PC-9 (cell line): ENCODE measurements around the gene C9orf153. TPM values are rescaled to one million over a fixed set of nuclear protein-coding genes. Genes with fewer than 3 reads are reported as not detected.

Experiments used
- BruUV-seq: library from RNA; stranded (reverse); fragments of 400-500 nt; replicated peaks from 2 replicates; lab custom pipeline; 2021; lab: Mats Ljungman, UMichigan
- CTCF ChIA-PET: fragments of 300-600 bp; sonication (Branson Sonifier 250); formaldehyde crosslinking; loops from one replicate; lab custom pipeline; 2022; ENCODE audit warnings: antibody characterized with exemption; lab: Charles Lee
- POLR2A ChIA-PET: fragments of 300-600 bp; sonication (Branson Sonifier 250); formaldehyde crosslinking; loops from one replicate; lab custom pipeline; 2022; ENCODE audit warnings: antibody characterized with exemption; ENCODE audit not compliant: unreplicated experiment; lab: Charles Lee
- DNase-seq, 2 experiments: peaks; one replicate each; pipeline versions ENCODE4 v3.0.0 to v3.0.0-alpha.2; 2015 to 2022; ENCODE audit warnings: mixed read lengths in 1 of 2
- H2AFZ ChIP-seq: fragments of 200-600 bp; sonication (generic); 2 replicates; pipeline ENCODE4 v1.8.1; 2017; ENCODE audit warnings: antibody characterized with exemption
- H3F3A ChIP-seq: fragments of 200-600 bp; sonication (generic); 2 replicates; pipeline ENCODE4 v1.8.1; 2017; ENCODE audit warnings: antibody characterized with exemption, mild to moderate bottlenecking, low read depth; ENCODE audit not compliant: insufficient read depth
- H3K27ac ChIP-seq: fragments of 200-600 bp; sonication (generic); 2 replicates; pipeline ENCODE4 v1.6.1; 2016; ENCODE audit warnings: mixed run types
- H3K27me3 ChIP-seq: fragments of 200-600 bp; sonication (generic); 2 replicates; pipeline ENCODE4 v1.6.1; 2016; ENCODE audit warnings: low read depth, mixed run types; ENCODE audit not compliant: insufficient read depth
- H3K36me3 ChIP-seq: fragments of 200-600 bp; sonication (generic); 2 replicates; pipeline ENCODE4 v1.6.1; 2016; ENCODE audit warnings: low read depth, mixed run types
- H3K4me1 ChIP-seq: fragments of 200-600 bp; sonication (generic); replicated peaks from 2 replicates; pipeline ENCODE4 v1.6.1; 2016; ENCODE audit warnings: mixed run types; ENCODE audit not compliant: insufficient read depth
- H3K4me2 ChIP-seq: fragments of 200-600 bp; sonication (generic); 2 replicates; pipeline ENCODE4 v1.6.1; 2017; ENCODE audit warnings: mixed run types
- H3K4me3 ChIP-seq: fragments of 200-600 bp; sonication (generic); 2 replicates; pipeline ENCODE4 v1.6.1; 2016; ENCODE audit warnings: mixed run types
- H3K79me2 ChIP-seq: fragments of 200-600 bp; sonication (generic); 2 replicates; pipeline ENCODE4 v1.6.1; 2017; ENCODE audit warnings: low read depth, mixed run types
- H3K9me2 ChIP-seq: fragments of 200-600 bp; sonication (generic); 2 replicates; pipeline ENCODE4 v1.8.1; 2017; ENCODE audit warnings: mild to moderate bottlenecking; ENCODE audit not compliant: insufficient read depth
- H3K9me3 ChIP-seq: fragments of 200-600 bp; sonication (generic); 2 replicates; pipeline ENCODE4 v1.8.1; 2016; ENCODE audit warnings: low read depth; ENCODE audit not compliant: insufficient read depth
- H4K20me1 ChIP-seq: fragments of 200-600 bp; sonication (generic); 2 replicates; pipeline ENCODE4 v1.8.1; 2017; ENCODE audit not compliant: insufficient read depth
- EZH2 ChIP-seq: fragments of 200-600 bp; sonication (generic); IDR thresholded peaks from 2 replicates; pipeline ENCODE4 v1.8.0; 2017; ENCODE audit warnings: antibody characterized with exemption, low read depth
- intact Hi-C: fragments of 100-400 bp; cut with micrococcal nuclease; formaldehyde crosslinking; loops from one replicate; pipeline ENCODE4 v1.10.0; 2022; ENCODE audit not compliant: unreplicated experiment
- total RNA-seq: library from RNA; stranded (reverse); gene quantifications from 2 replicates; pipeline ENCODE4 v1.2.3, GENCODE V29; 2021
- TF ChIP-seq, protein P1 (sequence below): fragments of 200-600 bp; sonication (generic); conservative IDR thresholded peaks from 2 replicates; pipeline ENCODE4 v1.6.1; 2017; ENCODE audit warnings: mixed run types, antibody characterized with exemption, mild to moderate bottlenecking, moderate library complexity

The C9orf153 gene
- total RNA-seq, 1 experiment from 2014 or later = 0.52 TPM

DNA sequence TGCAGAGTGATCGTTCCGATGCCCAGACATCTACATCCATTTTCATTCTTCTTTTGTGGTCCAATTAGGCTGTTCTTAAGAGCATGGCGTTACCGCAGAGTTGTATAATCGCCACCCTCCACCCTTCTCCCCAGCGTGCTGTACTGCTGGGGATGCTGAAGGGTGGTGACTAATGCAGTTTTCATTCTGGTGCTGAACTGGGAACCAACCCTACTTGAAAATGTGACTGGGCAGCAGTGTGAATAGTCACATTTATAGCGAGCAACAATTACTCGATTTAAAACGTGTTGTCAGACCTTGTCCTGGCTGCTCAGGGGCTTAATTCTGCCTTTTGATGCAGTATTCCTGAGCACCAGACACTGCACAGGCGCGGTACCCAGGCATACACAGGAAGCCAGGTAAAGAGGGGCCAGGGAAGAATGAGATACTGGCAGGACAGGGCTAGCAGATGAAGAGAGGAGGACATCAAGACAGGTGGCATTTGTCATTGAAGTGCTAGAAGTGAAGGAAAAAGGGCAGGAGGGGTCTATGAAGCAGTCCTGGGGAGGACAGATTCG is 23.6 kb upstream of the C9orf153 start:
- Histone ChIP-seq H3K9me2 (no peaks in the 10 kb centered on the region), H3K9me3 (no peaks in the 10 kb centered on the region), H3K27me3 (no peaks in the 10 kb centered on the region), H3K36me3 (0 out of 2 replicates have a peak, but pooled peaks cover 7% of the 10 kb centered on the region), H4K20me1 (peaks cover 19% of the 10 kb centered on the region), H3K27ac (peak overlapping the region; percentile 85), H2AFZ (peak overlapping the region; percentile 87), H3K4me3 (peak overlapping the region; percentile 98), H3K4me1 (peaks cover 18% of the 10 kb centered on the region), H3F3A (peaks cover 31% of the 10 kb centered on the region), H3K4me2 (peak overlapping the region; percentile 96), H3K79me2 (peaks cover 38% of the 10 kb centered on the region)
- intact Hi-C loops = loop anchor here (1.0 to 2.0 kb wide), 2 partner anchors 71 to 342 kb away; partner anchors contain the start of genes NAA35 and TUT7
- CTCF ChIA-PET = interaction anchor here (0.6 kb wide), 2 partner anchors 49 to 207 kb away, joined by 3 to 14 read pairs; no protein-coding TSS in a partner anchor
- TF ChIP-seq EZH2 = no peak
- TF ChIP-seq, protein P1, sequence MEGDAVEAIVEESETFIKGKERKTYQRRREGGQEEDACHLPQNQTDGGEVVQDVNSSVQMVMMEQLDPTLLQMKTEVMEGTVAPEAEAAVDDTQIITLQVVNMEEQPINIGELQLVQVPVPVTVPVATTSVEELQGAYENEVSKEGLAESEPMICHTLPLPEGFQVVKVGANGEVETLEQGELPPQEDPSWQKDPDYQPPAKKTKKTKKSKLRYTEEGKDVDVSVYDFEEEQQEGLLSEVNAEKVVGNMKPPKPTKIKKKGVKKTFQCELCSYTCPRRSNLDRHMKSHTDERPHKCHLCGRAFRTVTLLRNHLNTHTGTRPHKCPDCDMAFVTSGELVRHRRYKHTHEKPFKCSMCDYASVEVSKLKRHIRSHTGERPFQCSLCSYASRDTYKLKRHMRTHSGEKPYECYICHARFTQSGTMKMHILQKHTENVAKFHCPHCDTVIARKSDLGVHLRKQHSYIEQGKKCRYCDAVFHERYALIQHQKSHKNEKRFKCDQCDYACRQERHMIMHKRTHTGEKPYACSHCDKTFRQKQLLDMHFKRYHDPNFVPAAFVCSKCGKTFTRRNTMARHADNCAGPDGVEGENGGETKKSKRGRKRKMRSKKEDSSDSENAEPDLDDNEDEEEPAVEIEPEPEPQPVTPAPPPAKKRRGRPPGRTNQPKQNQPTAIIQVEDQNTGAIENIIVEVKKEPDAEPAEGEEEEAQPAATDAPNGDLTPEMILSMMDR = no peak
- peak in 1 of 2 experiments; percentile 79 for DNase-seq
- POLR2A ChIA-PET = interaction anchor here (0.6 to 1.3 kb wide), 5 partner anchors 38 to 1400 kb away, joined by 3 to 8 read pairs (median 5); no protein-coding TSS in a partner anchor
- TSS peak; percentile 90 for BruUV-seq

DNA sequence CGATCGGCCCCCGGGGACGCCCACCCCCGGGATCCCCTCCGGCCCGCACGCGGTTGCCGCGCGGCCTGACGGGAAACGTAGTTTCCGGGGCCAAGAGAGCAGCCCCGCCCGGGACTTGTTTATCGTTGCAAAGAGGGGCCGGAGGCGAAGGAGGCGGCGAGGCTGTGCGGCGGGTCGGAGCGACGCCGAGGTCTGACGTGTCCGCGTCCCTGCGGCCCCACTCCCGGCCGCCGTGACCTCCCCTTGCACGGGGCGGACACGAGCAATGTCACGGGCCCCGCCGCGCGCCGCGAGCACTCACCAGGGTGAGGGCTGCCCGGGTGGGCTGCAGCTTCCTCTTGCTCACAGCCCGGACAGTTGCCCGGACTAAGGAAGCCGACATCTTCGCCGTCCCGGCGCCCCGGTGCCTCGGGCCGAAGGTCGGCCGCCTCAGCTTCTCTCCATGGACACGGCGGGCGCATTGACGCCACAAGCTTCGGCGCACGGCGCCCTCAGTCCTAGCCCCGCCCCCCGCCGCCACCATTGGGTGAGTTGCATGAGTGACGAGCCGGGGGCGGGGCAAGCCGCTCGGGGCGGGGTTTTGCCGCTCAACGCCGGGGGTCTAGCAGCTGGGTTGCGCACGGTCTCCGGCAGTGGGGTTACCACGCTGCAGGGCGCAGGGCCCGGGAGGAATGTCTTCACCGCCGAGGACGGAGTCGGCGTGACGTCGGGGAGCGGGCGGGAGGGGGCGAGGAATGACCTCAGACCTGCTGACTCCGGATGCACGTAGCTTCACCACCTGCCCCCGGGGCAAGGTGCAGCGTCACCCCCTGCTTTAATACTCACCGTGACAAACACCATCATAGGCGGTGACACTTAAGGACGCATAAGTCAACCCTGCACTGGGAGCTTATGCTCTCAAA is 22.9 kb upstream of the C9orf153 start, which contains the start of gene ISCA1:
TSS of gene ISCA1 (minus strand) at position 462 of the 902 bp plus-strand sequence. CDS start at position 382, 80 bp downstream.
- H3K27me3 ChIP-seq = no peaks in the 10 kb centered on the region
- POLR2A ChIA-PET = interaction anchor here (0.5 to 1.3 kb wide), 8 partner anchors 15 to 1399 kb away, joined by 3 to 11 read pairs (median 5); no protein-coding TSS in a partner anchor
- intact Hi-C loops = loop anchor here (1.0 to 2.0 kb wide), 2 partner anchors 72 to 342 kb away; partner anchors contain the start of genes NAA35 and TUT7
- H3K4me2 ChIP-seq = peak within 1 kb of the TSS; percentile 96
- H3K27ac ChIP-seq = peak within 1 kb of the TSS; percentile 85
- H2AFZ ChIP-seq = peak within 1 kb of the TSS; percentile 87
- H3F3A ChIP-seq = peaks cover 25% of the 10 kb centered on the region
- peaks cover 5% of the 10 kb centered on the region; the same call in 1 of the 2 replicates for H3K36me3 ChIP-seq
- no peak for TF ChIP-seq EZH2
- TF ChIP-seq, protein P1 = no peak
- peaks cover 44% of the 10 kb centered on the region for H3K79me2 ChIP-seq
- peaks cover 19% of the 10 kb centered on the region for H4K20me1 ChIP-seq
- DNase-seq = peak; percentile 78 to 95
- H3K4me1 ChIP-seq = peaks cover 18% of the 10 kb centered on the region
- H3K9me2 ChIP-seq = no peaks in the 10 kb centered on the region
- H3K9me3 ChIP-seq = no peaks in the 10 kb centered on the region
- no TSS peak for BruUV-seq
- CTCF ChIA-PET = interaction anchor here (0.6 kb wide), 2 partner anchors 48 to 206 kb away, joined by 3 to 14 read pairs; no protein-coding TSS in a partner anchor
- peak within 1 kb of the TSS; percentile 98 for H3K4me3 ChIP-seq
